AG10803 (cell line): ENCODE data around the gene ZNF20.

Experiments used
- DNase-seq: peaks from one replicate; pipeline ENCODE4 v3.0.0; 2010; ENCODE audit warnings: low read depth
- H3K4me3 ChIP-seq: 2 replicates; pipeline ENCODE4 v1.5.1; 2011; ENCODE audit warnings: mild to moderate bottlenecking, low read length, control low read depth
- CTCF ChIP-seq: conservative IDR thresholded peaks from 2 replicates; pipeline ENCODE4 v1.5.1; 2011; ENCODE audit warnings: mild to moderate bottlenecking, low read length, control low read depth, inconsistent platforms

ZNF20 gene

DNA sequence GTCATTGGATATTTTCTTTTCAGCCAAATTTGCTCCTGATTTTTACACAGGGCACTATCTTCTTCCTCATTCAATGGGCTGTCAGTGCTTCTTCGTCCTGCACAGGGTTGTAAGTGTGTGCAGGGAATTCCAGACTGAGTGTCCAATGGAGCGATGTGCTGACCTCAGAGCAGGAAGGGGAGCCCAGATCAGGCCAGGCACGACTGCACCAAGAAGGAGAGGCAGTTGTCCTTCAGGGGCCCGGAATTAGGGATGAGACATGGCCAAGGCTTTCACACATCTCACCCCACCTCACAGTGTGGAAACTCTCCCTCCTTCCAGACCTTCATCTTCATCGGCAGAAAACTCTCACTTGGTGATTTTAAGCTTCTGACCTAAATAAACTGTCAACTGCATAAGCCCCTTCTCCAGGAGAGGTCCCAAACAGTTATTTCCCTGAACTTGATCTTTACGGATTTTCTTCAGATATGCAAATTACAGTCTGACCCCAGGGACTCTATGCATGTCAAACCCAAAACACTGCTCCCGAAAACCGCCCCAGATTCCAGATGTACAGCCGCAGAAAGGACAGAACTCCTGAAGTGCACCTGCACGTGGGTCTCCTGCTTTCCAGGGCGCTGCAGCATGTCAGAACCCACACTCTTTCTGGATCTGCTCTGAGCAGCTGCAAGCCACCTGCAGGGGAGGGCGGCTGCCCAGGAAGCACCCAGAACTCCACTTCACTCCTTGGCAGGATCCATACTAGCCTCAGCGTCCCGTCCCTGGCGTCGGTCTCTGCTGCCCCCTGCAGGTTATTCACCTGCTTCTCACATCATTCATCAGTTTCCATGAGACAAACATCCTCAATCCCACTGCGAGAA, 625 bp upstream of the ZNF20 start:
- peak overlapping the region; percentile 81 for H3K4me3 ChIP-seq
- peak; percentile 92 for TF ChIP-seq CTCF
- DNase-seq, result peak; percentile 80

GRCh38 chr19:12139269-12139668, 881 bp downstream of the ZNF20 start:
- no peak for DNase-seq
- no peak for TF ChIP-seq CTCF
- H3K4me3 ChIP-seq, result peak overlapping the region; percentile 81

- DNase-seq, result no peak
- TF ChIP-seq CTCF, result no peak; the same call in 1 of the 2 replicates
- H3K4me3 ChIP-seq, result no peak overlapping the region
Measured at GRCh38 chr19:12137221-12137940, 2.8 kb downstream of the ZNF20 start.

- H3K4me3 ChIP-seq, result no peak overlapping the region
- no peak for DNase-seq
- no peak for TF ChIP-seq CTCF
Measured at GRCh38 chr19:12133069-12133468, 7.1 kb downstream of the ZNF20 start.

DNA sequence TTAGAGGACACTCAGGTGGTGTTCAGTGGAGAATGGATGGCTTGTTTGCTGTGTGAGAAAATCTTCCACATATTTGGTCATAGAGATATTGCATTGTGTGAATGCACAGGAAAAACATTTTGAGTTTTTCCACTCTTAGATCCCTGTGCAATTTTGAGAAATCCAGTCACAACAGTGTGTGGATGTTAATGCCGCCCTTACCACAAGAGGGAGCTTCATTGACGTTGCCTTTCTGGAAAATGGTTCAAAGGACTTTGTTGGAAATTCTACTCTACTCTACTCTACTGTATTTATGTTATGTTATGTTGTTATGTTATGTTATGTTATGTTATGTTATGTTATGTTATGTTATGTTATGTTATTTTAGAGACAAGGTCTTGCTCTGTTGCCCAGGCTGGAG, 13.4 kb downstream of the ZNF20 start:
- no peak for DNase-seq
- H3K4me3 ChIP-seq, result no peak overlapping the region

GRCh38 chr19:12117201-12117970, 22.8 kb downstream of the ZNF20 start:
- no peak for DNase-seq
- no peak overlapping the region for H3K4me3 ChIP-seq
- TF ChIP-seq CTCF, result no peak

More for the DNA sequence above, 13.4 kb downstream of the ZNF20 start:
- peak; percentile 57 for TF ChIP-seq CTCF
